H1 (cell line): Measurements from ENCODE around the gene DOP1A. TPM values are rescaled to one million over a fixed set of nuclear protein-coding genes. Genes with fewer than 3 reads are reported as not detected.

Source experiments
- CTCF ChIA-PET: fragments of 300-600 bp; sonication (Branson Sonifier 250); formaldehyde crosslinking; loops from one replicate; lab custom pipeline; 2021; ENCODE audit not compliant: partially characterized antibody; lab: Charles Lee
- POLR2A ChIA-PET: fragments of 300-600 bp; sonication (Branson Sonifier 250); formaldehyde crosslinking; loops from one replicate; lab custom pipeline; 2021; ENCODE audit warnings: inconsistent platforms; ENCODE audit not compliant: partially characterized antibody; lab: Charles Lee
- DNase-seq, 2 experiments: peaks; one replicate each; pipeline versions ENCODE4 v3.0.0 to v3.0.0-alpha.2; 2010 to 2022; ENCODE audit warnings: low spot score in 2 of 2, low read depth in 1 of 2, mixed read lengths in 1 of 2
- FAIRE-seq: peaks from 2 replicates; lab custom pipeline; 2011; peaks lifted over from hg19 to GRCh38; lab: Jason Lieb, UNC
- H2AFZ ChIP-seq: 2 replicates; pipeline ENCODE4 v1.8.1; 2012; ENCODE audit warnings: low read length, inconsistent platforms
- H2AK5ac ChIP-seq: 2 replicates; pipeline ENCODE4 v1.6.1; 2013; ENCODE audit warnings: low read depth, low read length
- H2BK120ac ChIP-seq: replicated peaks from 2 replicates; pipeline ENCODE3; 2013; ENCODE audit warnings: low read depth, low read length, inconsistent platforms
- H2BK12ac ChIP-seq: 2 replicates; pipeline ENCODE4 v1.6.1; 2013; ENCODE audit warnings: low read depth, low read length
- H2BK15ac ChIP-seq: 2 replicates; pipeline ENCODE4 v1.6.1; 2013; ENCODE audit warnings: low read length
- H2BK20ac ChIP-seq: 2 replicates; pipeline ENCODE4 v1.6.1; 2013; ENCODE audit warnings: low read length
- H2BK5ac ChIP-seq: 2 replicates; pipeline ENCODE4 v1.6.1; 2013; ENCODE audit warnings: low read depth, low read length
- H3K14ac ChIP-seq: 2 replicates; pipeline ENCODE4 v1.6.1; 2013; ENCODE audit warnings: inconsistent platforms; ENCODE audit not compliant: insufficient read length
- H3K18ac ChIP-seq: 2 replicates; pipeline ENCODE4 v1.6.1; 2013; ENCODE audit warnings: low read length; ENCODE audit errors: extremely low read depth
- H3K23ac ChIP-seq: 2 replicates; pipeline ENCODE4 v1.6.1; 2013; ENCODE audit warnings: inconsistent platforms; ENCODE audit not compliant: insufficient read length
- H3K23me2 ChIP-seq: 2 replicates; pipeline ENCODE4 v1.6.1; 2013; ENCODE audit warnings: low read depth, low read length
- H3K27ac ChIP-seq: 2 replicates; pipeline ENCODE4 v1.6.1; 2011; ENCODE audit warnings: low read depth, low read length, inconsistent platforms
- H3K27me3 ChIP-seq, 4 experiments: replicated peaks in 1 of 4; 1 replicate in 1 of 4; 2 replicates in 3 of 4; pipeline versions ENCODE4 v1.6.1 to v1.8.1; 2011 to 2013; ENCODE audit warnings: low read length in 3 of 4, mild to moderate bottlenecking in 3 of 4, inconsistent platforms in 2 of 4, mixed read lengths in 2 of 4, moderate library complexity in 1 of 4; ENCODE audit not compliant: control insufficient read depth in 3 of 4, insufficient read depth in 3 of 4; ENCODE audit errors: extremely low read depth in 1 of 4
- H3K36me3 ChIP-seq, 4 experiments: 2 replicates each; pipeline versions ENCODE4 v1.6.1 to v1.8.1; 2011 to 2013; ENCODE audit warnings: mild to moderate bottlenecking in 4 of 4, low read length in 3 of 4, moderate library complexity in 2 of 4, control low read depth in 1 of 4, inconsistent platforms in 1 of 4; ENCODE audit not compliant: insufficient read depth in 4 of 4, control insufficient read depth in 2 of 4
- H3K4ac ChIP-seq: replicated peaks from 2 replicates; pipeline ENCODE3; 2013; ENCODE audit warnings: low read length, low read depth, mixed read lengths, inconsistent platforms; ENCODE audit not compliant: insufficient read length
- H3K4me1 ChIP-seq, 4 experiments: replicated peaks in 1 of 4; 1 replicate in 1 of 4; 2 replicates in 3 of 4; pipeline versions ENCODE4 v1.6.1 to v1.8.1; 2011 to 2013; ENCODE audit warnings: low read length in 3 of 4, inconsistent platforms in 2 of 4, mixed read lengths in 1 of 4; ENCODE audit not compliant: insufficient read depth in 4 of 4, control insufficient read depth in 3 of 4
- H3K4me2 ChIP-seq, 2 experiments: 2 replicates each; pipeline versions ENCODE4 v1.6.1 to v1.8.1; 2011 to 2013; ENCODE audit warnings: low read depth in 2 of 2, low read length in 2 of 2, control low read depth in 1 of 2, inconsistent platforms in 1 of 2, mild to moderate bottlenecking in 1 of 2; ENCODE audit not compliant: insufficient read depth in 1 of 2
- H3K4me3 ChIP-seq, 4 experiments: fragments of 200-600, 300-600 bp in 1 of 4; sonication (generic), shearing (Covaris generic), sonication (Bioruptor Twin) in 1 of 4; 2 replicates each; pipeline versions ENCODE4 v1.5.1 to v1.8.1; 2011 to 2016; ENCODE audit warnings: low read length in 4 of 4, low read depth in 3 of 4, control low read depth in 2 of 4, inconsistent platforms in 2 of 4, mild to moderate bottlenecking in 2 of 4, mixed read lengths in 1 of 4, moderate library complexity in 1 of 4; ENCODE audit not compliant: insufficient read depth in 2 of 4; ENCODE audit errors: extremely low read depth in 1 of 4
- H3K56ac ChIP-seq: replicated peaks from 2 replicates; pipeline ENCODE3; 2013; ENCODE audit warnings: low read depth, mild to moderate bottlenecking, mixed read lengths, low read length, inconsistent platforms; ENCODE audit not compliant: insufficient read length
- H3K79me1 ChIP-seq: 2 replicates; pipeline ENCODE4 v1.6.1; 2013; ENCODE audit warnings: low read depth, low read length, control low read depth
- H3K79me2 ChIP-seq, 2 experiments: 2 replicates each; pipeline versions ENCODE4 v1.6.1 to v1.8.1; 2012 to 2013; ENCODE audit warnings: low read length in 2 of 2, mild to moderate bottlenecking in 2 of 2, inconsistent platforms in 1 of 2; ENCODE audit not compliant: insufficient read depth in 2 of 2, control insufficient read depth in 1 of 2
- H3K9ac ChIP-seq, 4 experiments: replicated peaks in 1 of 4; 1 replicate in 1 of 4; 2 replicates in 3 of 4; pipeline versions ENCODE4 v1.6.1 to v1.8.1; 2011 to 2013; ENCODE audit warnings: low read depth in 3 of 4, low read length in 3 of 4, control low read depth in 2 of 4, mild to moderate bottlenecking in 2 of 4, moderate library complexity in 2 of 4, inconsistent platforms in 1 of 4; ENCODE audit errors: extremely low read depth in 1 of 4
- H3K9me3 ChIP-seq, 2 experiments: 2 replicates each; pipeline versions ENCODE4 v1.6.1 to v1.8.1; 2012 to 2013; ENCODE audit warnings: mild to moderate bottlenecking in 2 of 2, moderate library complexity in 2 of 2, control low read depth in 1 of 2, inconsistent platforms in 1 of 2, low read depth in 1 of 2, low read length in 1 of 2, mixed read lengths in 1 of 2; ENCODE audit not compliant: insufficient read depth in 2 of 2
- H4K20me1 ChIP-seq, 2 experiments: replicated peaks in 1 of 2; 2 replicates each; pipeline versions ENCODE3 to v1.8.1; 2011 to 2013; ENCODE audit warnings: inconsistent platforms in 2 of 2, low read length in 2 of 2, mild to moderate bottlenecking in 1 of 2; ENCODE audit not compliant: insufficient read depth in 2 of 2, control insufficient read depth in 1 of 2
- H4K5ac ChIP-seq: 2 replicates; pipeline ENCODE4 v1.6.1; 2013; ENCODE audit warnings: low read length, low read depth, mixed read lengths, inconsistent platforms; ENCODE audit not compliant: insufficient read length
- H4K8ac ChIP-seq: 2 replicates; pipeline ENCODE4 v1.8.0; 2013; ENCODE audit warnings: mild to moderate bottlenecking, moderate library complexity, low read length, inconsistent platforms; ENCODE audit not compliant: insufficient read depth; ENCODE audit errors: extremely low read depth
- H4K91ac ChIP-seq: replicated peaks from 2 replicates; pipeline ENCODE3; 2013; ENCODE audit warnings: low read length, mixed read lengths, inconsistent platforms; ENCODE audit not compliant: insufficient read length
- EZH2 ChIP-seq: fragments of 200-600 bp; sonication (generic); IDR thresholded peaks from 2 replicates; pipeline ENCODE4 v1.7.1; 2012; ENCODE audit warnings: low read depth, mild to moderate bottlenecking, moderate library complexity, low read length, inconsistent platforms; ENCODE audit not compliant: severe bottlenecking
- SRF ChIP-seq: IDR thresholded peaks from 2 replicates; pipeline ENCODE4 v1.6.1; 2011; ENCODE audit warnings: mild to moderate bottlenecking, low read depth, low read length, moderate library complexity
- TEAD4 ChIP-seq: IDR thresholded peaks from 2 replicates; pipeline ENCODE4 v1.6.1; 2012; ENCODE audit warnings: low read depth, low read length, inconsistent platforms, mixed read lengths
- WGBS, 2 experiments: shearing (Covaris generic) in 1 of 2; methylation state at CpG; one replicate each; pipeline versions ENCODE4 v1.1.6 to v1.1.7; 2013 to 2015; ENCODE audit warnings: low lambda C conversion rate in 2 of 2, mixed read lengths in 2 of 2, inconsistent platforms in 1 of 2, low coverage in 1 of 2, missing lambda C conversion rate in 1 of 2; ENCODE audit not compliant: insufficient replicate concordance in 2 of 2, insufficient coverage in 1 of 2, insufficient read length in 1 of 2; ENCODE audit errors: extremely low coverage in 1 of 2, missing lambda C conversion rate in 1 of 2; 5-methylcytosine and 5-hydroxymethylcytosine counted together
- polyA plus RNA-seq, 7 experiments: library from polyadenylated mRNA; depleted of rRNA in 3 of 7; stranded (reverse) in 5 of 7; unstranded in 2 of 7; fragments of >200 nt in 5 of 7; fragments of 200-250 nt in 2 of 7; gene quantifications; 1 replicate in 5 of 7; 2 replicates in 1 of 7; 4 replicates in 1 of 7; pipeline versions ENCODE4 v1.2.1 to v1.2.3, GENCODE V29; 2011 to 2013; ENCODE audit warnings: missing spikeins in 2 of 7, mixed read lengths in 2 of 7
- total RNA-seq: library from RNA; stranded (reverse); fragmentation: NEBNext Ultra II Directional; extraction: Animal tissue kit (Norgen Biotek cat#: 25700); gene quantifications from 2 replicates; pipeline ENCODE4 v1.2.1, GENCODE V29; 2021

The DOP1A gene
- total and polyA plus RNA-seq, 2 of the 8 experiments (the other 6 are each of a cell fraction or from before 2014, with no cell fraction given) = 7.5 to 14.7 TPM

DNA sequence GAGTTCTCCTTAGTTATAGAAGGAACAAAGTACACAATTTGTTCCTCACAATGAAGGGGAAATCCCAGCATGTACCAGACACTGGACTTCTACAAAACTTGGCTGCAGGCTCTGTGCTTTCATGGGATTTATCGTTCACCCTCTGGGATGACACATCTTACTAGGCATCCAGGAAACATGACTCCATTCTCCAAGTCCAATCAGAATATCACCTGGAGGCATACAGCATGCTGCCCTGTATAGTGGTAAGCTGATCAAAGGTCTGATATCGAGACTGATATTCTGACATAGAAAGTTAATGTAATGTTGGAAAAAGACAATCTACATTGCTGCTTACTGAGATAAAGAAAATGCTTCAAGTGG, 132.4 kb downstream of the DOP1A start:
- Histone ChIP-seq H4K5ac (no peak overlapping the region), H3K9me3 (no peaks in the 10 kb centered on the region), H3K4ac (no peak overlapping the region), H3K9ac (no peak overlapping the region), H2BK20ac (no peak overlapping the region), H3K4me2 (no peak overlapping the region), H3K79me2 (no peaks in the 10 kb centered on the region), H2AFZ (no peak overlapping the region), H2BK15ac (no peak overlapping the region), H2BK12ac (no peak overlapping the region), H2BK5ac (no peak overlapping the region), H3K18ac (no peak overlapping the region), H3K36me3 (peaks cover 0 to 7% (median 0%) of the 10 kb centered on the region in 4 experiments; a peak in 4 of 8 replicates), H3K4me1 (no peaks in the 10 kb centered on the region), H3K27me3 (no peaks in the 10 kb centered on the region), H3K4me3 (no peak overlapping the region), H2BK120ac (no peak overlapping the region), H3K14ac (no peak overlapping the region), H3K56ac (no peak overlapping the region), H4K91ac (no peak overlapping the region), H3K23me2 (no peaks in the 10 kb centered on the region), H3K27ac (no peak overlapping the region), H3K23ac (no peak overlapping the region), H2AK5ac (no peak overlapping the region), H4K8ac (no peak overlapping the region), H4K20me1 (no peaks in the 10 kb centered on the region), H3K79me1 (no peaks in the 10 kb centered on the region)
- DNase-seq = no peak
- 93% methylated on average over 2 of the region's 2 CpGs; no CpG with 5 or more reads in 1 of the 2 experiments for WGBS, 2 experiments
- no peak for FAIRE-seq
- TF ChIP-seq TEAD4 (no peak), EZH2 (no peak), SRF (no peak)
- POLR2A ChIA-PET = no interaction called here
- CTCF ChIA-PET = interaction anchor here (1.5 to 8.9 kb wide), 2 partner anchors 16 to 18 kb away, joined by 3 to 42 read pairs; no protein-coding TSS in a partner anchor
